HepG2 (cell line): ENCODE results near the gene ANKRD40. TPM values are rescaled to one million over a fixed set of nuclear protein-coding genes. Genes with fewer than 3 reads are reported as not detected.

Experiments used
- DR1 ChIP-seq: sonication (generic); formaldehyde crosslinking; IDR thresholded peaks from 2 replicates; pipeline ENCODE4 v1.8.0; 2021; ENCODE audit warnings: mild to moderate bottlenecking, missing genetic modification reagents, inconsistent platforms
- FOXP1 ChIP-seq, 2 experiments: fragments of 450-650 bp in 1 of 2; IDR thresholded peaks; 2 replicates each; pipeline ENCODE4 v1.6.1; 2017 to 2018; ENCODE audit warnings: antibody characterized with exemption in 1 of 2
- MIER3 ChIP-seq: IDR thresholded peaks from 2 replicates; pipeline ENCODE4 v1.6.1; 2016; ENCODE audit warnings: missing compliant biosample characterization, borderline replicate concordance
- NCOR1 ChIP-seq: fragments of 200-600 bp; sonication (generic); IDR thresholded peaks from 2 replicates; pipeline ENCODE4 v1.7.0; 2017; ENCODE audit warnings: antibody characterized with exemption, low read length, borderline replicate concordance
- NR0B2 ChIP-seq: sonication (generic); formaldehyde crosslinking; IDR thresholded peaks from 2 replicates; pipeline ENCODE4 v1.4.0; 2020; ENCODE audit warnings: mild to moderate bottlenecking, missing genetic modification reagents
- NRL ChIP-seq: sonication (generic); formaldehyde crosslinking; IDR thresholded peaks from 2 replicates; pipeline ENCODE4 v1.5.0; 2020; ENCODE audit warnings: missing genetic modification reagents, mild to moderate bottlenecking, moderate library complexity, borderline replicate concordance
- PATZ1 ChIP-seq: sonication (generic); formaldehyde crosslinking; IDR thresholded peaks from 2 replicates; pipeline ENCODE4 v1.4.0; 2020; ENCODE audit warnings: missing genetic modification reagents
- RERE ChIP-seq: IDR thresholded peaks from 2 replicates; pipeline ENCODE4 v1.6.1; 2016; ENCODE audit warnings: low read depth, missing genetic modification reagents, missing compliant biosample characterization
- RFXANK ChIP-seq: IDR thresholded peaks from 2 replicates; pipeline ENCODE4 v1.6.1; 2016
- SOX5 ChIP-seq: IDR thresholded peaks from 2 replicates; pipeline ENCODE4 v1.6.1; 2016; ENCODE audit warnings: borderline replicate concordance
- ZFP90 ChIP-seq: sonication (generic); formaldehyde crosslinking; IDR thresholded peaks from 2 replicates; pipeline ENCODE4 v1.8.0; 2022; ENCODE audit warnings: missing genetic modification reagents, mild to moderate bottlenecking, inconsistent platforms, borderline replicate concordance
- ZNF230 ChIP-seq: sonication (generic); formaldehyde crosslinking; IDR thresholded peaks from 2 replicates; pipeline ENCODE4 v1.4.0; 2020; ENCODE audit warnings: mild to moderate bottlenecking, missing genetic modification reagents
- ZNF317 ChIP-seq: sonication (generic); formaldehyde crosslinking; IDR thresholded peaks from 2 replicates; pipeline ENCODE4 v1.5.0; 2020; ENCODE audit warnings: mild to moderate bottlenecking, missing genetic modification reagents
- ZNF441 ChIP-seq: sonication (generic); formaldehyde crosslinking; IDR thresholded peaks from 2 replicates; pipeline ENCODE4 v1.7.0; 2021; ENCODE audit warnings: missing genetic modification reagents, borderline replicate concordance
- ZNF609 ChIP-seq: sonication (generic); formaldehyde crosslinking; IDR thresholded peaks from 2 replicates; pipeline ENCODE4 v1.4.0; 2020; ENCODE audit warnings: mild to moderate bottlenecking, missing genetic modification reagents, borderline replicate concordance
- ZNF841 ChIP-seq: sonication (generic); formaldehyde crosslinking; IDR thresholded peaks from 2 replicates; pipeline ENCODE4 v1.8.1; 2023; ENCODE audit warnings: missing genetic modification reagents, borderline replicate concordance
- ZNF879 ChIP-seq: sonication (generic); formaldehyde crosslinking; IDR thresholded peaks from 2 replicates; pipeline ENCODE4 v1.8.1; 2023; ENCODE audit warnings: missing genetic modification reagents
- polyA plus RNA-seq, 8 experiments: library from polyadenylated mRNA; depleted of rRNA in 3 of 8; stranded (reverse) in 7 of 8; unstranded in 1 of 8; fragments of >200 nt; fragmentation: Illumina TruSeq in 4 of 8; extraction: Trizol in 4 of 8; gene quantifications; 2 replicates each; pipeline versions ENCODE4 v1.2.1 to v1.2.3, GENCODE V29; 2011 to 2016; ENCODE audit warnings: low read depth in 4 of 8, missing spikeins in 1 of 8, mixed read lengths in 1 of 8; ENCODE audit not compliant: insufficient read depth in 1 of 8
- total RNA-seq, 5 experiments: library from RNA; depleted of rRNA; stranded (reverse); fragments of >200 nt; fragmentation: Illumina TruSeq; extraction: Trizol; gene quantifications; 2 replicates each; pipeline ENCODE4 v1.2.3, GENCODE V29; 2016; ENCODE audit warnings: low read depth in 1 of 5

ANKRD40 gene
- total and polyA plus RNA-seq, 2 of the 13 experiments (the other 11 are each of a cell fraction or from before 2014, with no cell fraction given): 35.0 to 46.4 TPM

GRCh38 chr17:50663812-50664374 lies 43.8 kb downstream of the ANKRD40 start (continued):
- TF ChIP-seq RERE (CRISPR knock-in tag) (no peak), ZNF879 (CRISPR knock-in tag) (no peak), PATZ1 (no peak), RFXANK (CRISPR knock-in tag) (no peak), MIER3 (CRISPR knock-in tag) (peak; percentile 47; the same call in 1 of the 2 replicates), ZNF441 (CRISPR knock-in tag) (peak; percentile 27; the same call in 1 of the 2 replicates), ZNF317 (CRISPR knock-in tag) (0 out of 2 replicates have a peak, but pooled peaks have one; percentile 46), ZNF841 (CRISPR knock-in tag) (no peak), ZNF230 (CRISPR knock-in tag) (no peak), ZNF609 (CRISPR knock-in tag) (no peak), DR1 (CRISPR knock-in tag) (no peak), FOXP1 (IDR thresholded peaks at IDR 0.05) (no peak), FOXP1 (CRISPR knock-in tag; IDR thresholded peaks at IDR 0.05) (0 out of 2 replicates have a peak, but pooled peaks have one; percentile 8), SOX5 (CRISPR knock-in tag) (peak; percentile 21; the same call in 1 of the 2 replicates), NCOR1 (no peak), NRL (no peak), NR0B2 (no peak), ZFP90 (no peak)
